Stimulated activated CD4-positive, alpha-beta T cell treated with anti-CD3 and anti-CD28 coated beads, TNF-alpha, amount 100 ng/mL, for 48 hours (primary cell): ENCODE data around the gene IER3IP1.
"Not testable (repeated sequence)": the region's sequence is repeated elsewhere in the genome, so short reads cannot be mapped to it uniquely, and the experiment has no call there.

Experiments
- DNase-seq, 3 donors: peaks; one replicate each; pipeline ENCODE4 v3.0.0-alpha.2; 2020; ENCODE audit warnings: low read depth in 3 of 3

Gene IER3IP1

GRCh38 chr18:47175898-47176575 is at the start of gene IER3IP1:
TSS of gene IER3IP1 (minus strand) at chr18:47176364. CDS start at chr18:47176277, 87 bp downstream.
- peak; percentile 79 to 86 (median 79) for DNase-seq

GRCh38 chr18:47215554-47216138 is 39.5 kb upstream of the IER3IP1 start:
- no peak for DNase-seq

- DNase-seq = no peak
Measured at GRCh38 chr18:47209171-47209570, 33.0 kb upstream of the IER3IP1 start.

GRCh38 chr18:47206945-47207637 is 30.9 kb upstream of the IER3IP1 start:
- no peak for DNase-seq

- DNase-seq = peak in 1 of 3 donors; percentile 5
Measured at GRCh38 chr18:47204908-47205522, 28.9 kb upstream of the IER3IP1 start.

- no peak for DNase-seq
Measured at GRCh38 chr18:47203626-47204464, 27.7 kb upstream of the IER3IP1 start.

GRCh38 chr18:47195961-47196360 is 19.8 kb upstream of the IER3IP1 start:
- not testable (repeated sequence) for DNase-seq

GRCh38 chr18:47191961-47192360 is 15.8 kb upstream of the IER3IP1 start:
- DNase-seq = no peak

GRCh38 chr18:47187721-47188120 is 11.6 kb upstream of the IER3IP1 start:
- DNase-seq = no peak

- no peak for DNase-seq
Measured at GRCh38 chr18:47184419-47185050, 8.4 kb upstream of the IER3IP1 start.

- not testable (repeated sequence) for DNase-seq
Measured at GRCh38 chr18:47182156-47182555, 6.0 kb upstream of the IER3IP1 start.

- no peak for DNase-seq
Measured at GRCh38 chr18:47180765-47181164, 4.6 kb upstream of the IER3IP1 start.

- no peak for DNase-seq
Measured at GRCh38 chr18:47179520-47179919, 3.4 kb upstream of the IER3IP1 start.

- DNase-seq = no peak
Measured at GRCh38 chr18:47175283-47175897, 774 bp downstream of the IER3IP1 start.

GRCh38 chr18:47174545-47175116 is 1.5 kb downstream of the IER3IP1 start:
- DNase-seq = no peak

GRCh38 chr18:47172476-47172875 is 3.7 kb downstream of the IER3IP1 start:
- DNase-seq = no peak

GRCh38 chr18:47168913-47169312 is 7.3 kb downstream of the IER3IP1 start:
- no peak for DNase-seq

GRCh38 chr18:47168509-47168908 is 7.7 kb downstream of the IER3IP1 start:
- DNase-seq = no peak

GRCh38 chr18:47166294-47166693 is 9.9 kb downstream of the IER3IP1 start:
- no peak for DNase-seq

GRCh38 chr18:47163241-47163640 is 12.9 kb downstream of the IER3IP1 start:
- DNase-seq = no peak
